DOHH2 (cell line): Measurements from ENCODE around the gene EIF3I.
A peak's percentile ranks its signal among the peaks of the same experiment; 100 is the strongest.

ENCODE experiments used
- CTCF ChIP-seq: fragments of 200-600 bp; sonication (generic); IDR thresholded peaks from one replicate; pipeline ENCODE4 v1.5.1; 2014; ENCODE audit warnings: antibody characterized with exemption, mild to moderate bottlenecking, low read depth, low read length; ENCODE audit not compliant: poor library complexity, severe bottlenecking
- EZH2phosphoT487 ChIP-seq: fragments of 200-600 bp; sonication (generic); IDR thresholded peaks from 2 replicates; pipeline ENCODE4 v1.6.1; 2017; ENCODE audit warnings: borderline replicate concordance, mild to moderate bottlenecking, antibody characterized with exemption, low read length, moderate library complexity, mixed read lengths

GRCh38 chr1:32215629-32216480 is 6.4 kb upstream of the EIF3I start:
- peak; percentile 89 for TF ChIP-seq CTCF
- TF ChIP-seq EZH2phosphoT487, result no peak
